K562 (cell line): Measurements from ENCODE around the gene HSPE1. TPM values are rescaled to one million over a fixed set of nuclear protein-coding genes. Genes with fewer than 3 reads are reported as not detected.
A peak's percentile ranks its signal among the peaks of the same experiment; 100 is the strongest.

Source experiments
- ELF1 ChIP-seq: fragments of 200-800 bp; sonication (Bioruptor generic); IDR thresholded peaks from 2 replicates; pipeline ENCODE4 v1.6.1; 2016; ENCODE audit warnings: missing genetic modification characterization, missing compliant biosample characterization
- FOXA3 ChIP-seq, 2 experiments: fragments of 450-650 bp in 1 of 2; sonication (generic) in 1 of 2; formaldehyde crosslinking; IDR thresholded peaks in 1 of 2; conservative IDR thresholded peaks in 1 of 2; 2 replicates each; pipeline versions ENCODE4 v1.4.0 to v1.8.0; 2020 to 2022; ENCODE audit warnings: mild to moderate bottlenecking in 2 of 2, missing genetic modification reagents in 1 of 2
- GTF2B ChIP-seq: IDR thresholded peaks from 2 replicates; pipeline ENCODE4 v1.6.1; 2011; ENCODE audit not compliant: insufficient read length; ENCODE audit errors: extremely low read depth
- HMG20B ChIP-seq: fragments of 250-450 bp; sonication (Bioruptor Pico); IDR thresholded peaks from 2 replicates; pipeline ENCODE4 v1.5.0; 2021; ENCODE audit warnings: mild to moderate bottlenecking
- IFI16 ChIP-seq: fragments of 250-450 bp; sonication (Bioruptor Pico); IDR thresholded peaks from 2 replicates; pipeline ENCODE4 v2.1.2; 2022; ENCODE audit warnings: mild to moderate bottlenecking, inconsistent platforms
- IRF2 ChIP-seq: sonication (generic); formaldehyde crosslinking; IDR thresholded peaks from 2 replicates; pipeline ENCODE4 v1.8.1; 2022; ENCODE audit warnings: mild to moderate bottlenecking, missing genetic modification reagents
- MAFF ChIP-seq: IDR thresholded peaks from 2 replicates; pipeline ENCODE4 v1.6.1; 2012; ENCODE audit warnings: low read length, improper control_type of control experiment
- NELFE ChIP-seq: IDR thresholded peaks from 2 replicates; pipeline ENCODE4 v1.6.1; 2011; ENCODE audit warnings: mild to moderate bottlenecking; ENCODE audit not compliant: insufficient read depth, insufficient read length
- NFATC3 ChIP-seq: fragments of 450-650 bp; IDR thresholded peaks from 2 replicates; pipeline ENCODE4 v1.6.1; 2017; ENCODE audit warnings: mild to moderate bottlenecking
- PREB ChIP-seq: sonication (generic); formaldehyde crosslinking; IDR thresholded peaks from 2 replicates; pipeline ENCODE4 v1.8.1; 2023; ENCODE audit warnings: mild to moderate bottlenecking, missing genetic modification reagents
- SNAPC5 ChIP-seq: fragments of 250-450 bp; sonication (Bioruptor Pico); IDR thresholded peaks from 2 replicates; pipeline ENCODE4 v1.8.0; 2021; ENCODE audit warnings: moderate library complexity, mild to moderate bottlenecking, inconsistent platforms
- THAP7 ChIP-seq: fragments of 250-450 bp; sonication (Bioruptor Pico); IDR thresholded peaks from 2 replicates; pipeline ENCODE4 v1.5.0; 2021
- ZBTB43 ChIP-seq: sonication (generic); formaldehyde crosslinking; IDR thresholded peaks from 2 replicates; pipeline ENCODE4 v1.8.0; 2023; ENCODE audit warnings: mild to moderate bottlenecking, missing genetic modification reagents
- ZNF212 ChIP-seq: fragments of 450-650 bp; formaldehyde crosslinking; IDR thresholded peaks from 2 replicates; pipeline ENCODE4 v1.4.0; 2020; ENCODE audit warnings: mild to moderate bottlenecking
- ZNF407 ChIP-seq: fragments of 450-650 bp; IDR thresholded peaks from 2 replicates; pipeline ENCODE4 v1.6.1; 2016; ENCODE audit warnings: low read depth
- ZNF444 ChIP-seq: fragments of 250-450 bp; sonication (Bioruptor Pico); IDR thresholded peaks from 2 replicates; pipeline ENCODE4 v1.4.0; 2020; ENCODE audit warnings: mild to moderate bottlenecking, moderate library complexity
- polyA plus RNA-seq, 8 experiments: library from polyadenylated mRNA; depleted of rRNA in 4 of 8; stranded (reverse) in 5 of 8; unstranded in 3 of 8; fragments of >200 nt; fragmentation: Nextera tagmentation in 2 of 8; fragmentation: Illumina TruSeq in 1 of 8; extraction: Ambion mirVana in 2 of 8; extraction: Trizol in 1 of 8; gene quantifications; 2 replicates each; pipeline versions ENCODE4 v1.2.1 to v1.2.3, GENCODE V29; 2011 to 2014; ENCODE audit warnings: inconsistent platforms in 1 of 8, missing spikeins in 1 of 8
- total RNA-seq, 7 experiments: library from RNA; depleted of rRNA in 6 of 7; stranded (reverse); fragments of >200 nt in 6 of 7; fragmentation: Illumina TruSeq in 2 of 7; extraction: Trizol in 2 of 7; gene quantifications; 2 replicates each; pipeline versions ENCODE4 v1.2.1 to v1.2.3, GENCODE V29; 2011 to 2021; ENCODE audit warnings: low replicate concordance in 1 of 7

The HSPE1 gene
- total and polyA plus RNA-seq, 9 of the 15 experiments (the other 6 are each of a cell fraction or from before 2014, with no cell fraction given) = 223 to 1,007 (median 612) TPM

- no peak for TF ChIP-seq THAP7
- TF ChIP-seq PREB = no peak
- TF ChIP-seq ZBTB43 = no peak
- no peak for TF ChIP-seq GTF2B
- TF ChIP-seq NELFE = no peak
- no peak for TF ChIP-seq SNAPC5 (CRISPR knock-in tag)
- TF ChIP-seq MAFF = no peak
- TF ChIP-seq ZNF407 = peak; percentile 57
- TF ChIP-seq IFI16 (CRISPR knock-in tag) = no peak
- no peak for TF ChIP-seq IRF2 (CRISPR knock-in tag)
- peak; percentile 94 for TF ChIP-seq ELF1 (tag)
- no peak for TF ChIP-seq ZNF444 (CRISPR knock-in tag)
- no peak for TF ChIP-seq NFATC3
- no peak for TF ChIP-seq HMG20B (CRISPR knock-in tag)
- TF ChIP-seq FOXA3 (CRISPR knock-in tag; conservative IDR thresholded peaks at IDR 0.05 in 1 of 2, IDR thresholded peaks at IDR 0.05 in 1 of 2) = 0 out of 4 replicates have a peak, but pooled peaks of 1 of the 2 experiments have one; percentile 41
- TF ChIP-seq ZNF212 (CRISPR knock-in tag) = no peak
Measured at GRCh38 chr2:197453123-197453913, 46.9 kb upstream of the HSPE1 start, which contains the start of gene COQ10B (continued).
